ENCODE measurements around the gene F2RL3. TPM values are rescaled to one million over a fixed set of nuclear protein-coding genes. Genes with fewer than 3 reads are reported as not detected.

The F2RL3 gene
- total RNA-seq, 2 donors from 2014 or later = 0.36 to 6.2 TPM

DNA sequence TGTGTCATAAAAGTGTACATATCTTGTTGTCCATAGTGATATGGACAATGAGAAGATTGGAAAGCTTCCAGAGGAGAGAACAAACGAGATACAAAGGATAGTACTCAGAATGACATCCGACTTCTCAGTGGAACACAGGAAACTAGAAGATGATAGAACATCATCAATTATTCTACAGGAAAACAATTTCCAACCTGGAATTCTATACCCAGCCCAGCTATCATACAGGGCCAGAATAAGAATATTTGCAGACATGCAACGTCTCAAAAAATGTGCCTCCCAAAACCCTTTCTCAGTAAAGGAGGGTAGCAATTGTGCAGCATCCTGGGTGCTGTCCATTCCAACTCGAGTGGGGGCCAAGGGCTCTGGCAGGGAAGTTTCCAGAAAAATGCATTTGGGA lies 24.0 kb downstream of the F2RL3 start:
- TF ChIP-seq, protein P1, sequence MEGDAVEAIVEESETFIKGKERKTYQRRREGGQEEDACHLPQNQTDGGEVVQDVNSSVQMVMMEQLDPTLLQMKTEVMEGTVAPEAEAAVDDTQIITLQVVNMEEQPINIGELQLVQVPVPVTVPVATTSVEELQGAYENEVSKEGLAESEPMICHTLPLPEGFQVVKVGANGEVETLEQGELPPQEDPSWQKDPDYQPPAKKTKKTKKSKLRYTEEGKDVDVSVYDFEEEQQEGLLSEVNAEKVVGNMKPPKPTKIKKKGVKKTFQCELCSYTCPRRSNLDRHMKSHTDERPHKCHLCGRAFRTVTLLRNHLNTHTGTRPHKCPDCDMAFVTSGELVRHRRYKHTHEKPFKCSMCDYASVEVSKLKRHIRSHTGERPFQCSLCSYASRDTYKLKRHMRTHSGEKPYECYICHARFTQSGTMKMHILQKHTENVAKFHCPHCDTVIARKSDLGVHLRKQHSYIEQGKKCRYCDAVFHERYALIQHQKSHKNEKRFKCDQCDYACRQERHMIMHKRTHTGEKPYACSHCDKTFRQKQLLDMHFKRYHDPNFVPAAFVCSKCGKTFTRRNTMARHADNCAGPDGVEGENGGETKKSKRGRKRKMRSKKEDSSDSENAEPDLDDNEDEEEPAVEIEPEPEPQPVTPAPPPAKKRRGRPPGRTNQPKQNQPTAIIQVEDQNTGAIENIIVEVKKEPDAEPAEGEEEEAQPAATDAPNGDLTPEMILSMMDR (IDR thresholded peaks at IDR 0.05) = no peak
- TF ChIP-seq POLR2AphosphoS5 (IDR thresholded peaks at IDR 0.05) (no peak), POLR2A (IDR thresholded peaks at IDR 0.05) (no peak)
- no peaks in the 10 kb centered on the region for H3K9me3 ChIP-seq
- no peaks in the 10 kb centered on the region for H3K4me1 ChIP-seq (replicated peaks)
- no peak for DNase-seq (ENCODE audit: low spot score)
- no peak overlapping the region for H3K27ac ChIP-seq
- no peaks in the 10 kb centered on the region for H3K36me3 ChIP-seq
- intact Hi-C loops (cut with DNase I) = no loop called here
- WGBS = 89% methylated on average over 4 of the region's 4 CpGs
- no peaks in the 10 kb centered on the region for H3K27me3 ChIP-seq (replicated peaks; ENCODE audit: insufficient read depth)
- H3K4me3 ChIP-seq = no peak overlapping the region

DNA sequence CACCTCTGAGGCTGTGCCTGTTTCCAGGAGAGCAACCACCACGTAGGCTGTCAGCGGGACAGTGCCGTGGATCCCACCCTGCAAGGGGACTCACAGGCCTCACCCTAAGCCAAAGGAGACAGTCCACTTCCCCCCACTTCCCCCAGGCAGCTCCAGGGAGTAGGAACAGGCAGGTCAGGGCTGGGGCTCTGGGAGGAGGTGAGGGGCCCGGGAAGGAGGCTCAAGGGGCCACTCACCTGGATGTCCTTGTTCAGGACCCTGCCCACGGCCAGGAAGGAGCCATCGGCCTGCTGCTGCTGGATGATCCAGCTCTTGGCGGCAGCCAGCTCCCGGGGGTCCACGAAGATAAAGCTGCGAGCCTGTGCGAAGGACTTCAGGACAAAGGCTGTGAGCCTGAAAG lies 25.6 kb downstream of the F2RL3 start:
- no peaks in the 10 kb centered on the region for H3K27me3 ChIP-seq (replicated peaks; ENCODE audit: insufficient read depth)
- no peaks in the 10 kb centered on the region for H3K36me3 ChIP-seq
- DNase-seq (ENCODE audit: low spot score) = no peak
- no peaks in the 10 kb centered on the region for H3K4me1 ChIP-seq (replicated peaks)
- H3K4me3 ChIP-seq = no peak overlapping the region
- H3K27ac ChIP-seq = no peak overlapping the region
- WGBS = 94% methylated on average over 10 of the region's 11 CpGs
- intact Hi-C loops (cut with DNase I) = no loop called here
- no peak for TF ChIP-seq POLR2A (IDR thresholded peaks at IDR 0.05)
- no peak for TF ChIP-seq POLR2AphosphoS5 (IDR thresholded peaks at IDR 0.05)
- TF ChIP-seq, protein P1 (IDR thresholded peaks at IDR 0.05) = no peak
- H3K9me3 ChIP-seq = no peaks in the 10 kb centered on the region

DNA sequence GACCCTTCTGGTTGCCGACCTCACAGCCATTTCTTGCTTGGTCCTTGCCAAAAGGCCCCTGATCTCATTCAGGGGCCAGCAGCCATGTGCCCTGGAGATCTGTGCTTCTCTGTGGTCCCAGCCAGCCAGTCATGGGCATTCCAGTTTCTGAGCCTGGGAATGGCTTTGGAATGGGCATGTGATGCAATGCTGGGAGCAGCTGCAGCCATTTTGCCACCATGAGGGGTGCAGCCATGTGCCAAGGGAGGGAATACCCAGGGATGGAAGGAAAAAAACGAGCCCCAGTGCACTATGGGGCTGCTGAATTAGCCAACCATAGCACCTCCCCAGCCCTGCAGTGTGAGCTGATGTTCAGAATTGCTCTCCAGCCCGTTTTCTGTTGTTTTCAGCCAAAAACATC lies 26.3 kb downstream of the F2RL3 start:
- H3K36me3 ChIP-seq = no peaks in the 10 kb centered on the region
- TF ChIP-seq, protein P1 (IDR thresholded peaks at IDR 0.05) = no peak
- TF ChIP-seq POLR2AphosphoS5 (IDR thresholded peaks at IDR 0.05) = no peak
- TF ChIP-seq POLR2A (IDR thresholded peaks at IDR 0.05) = no peak
- no peak for DNase-seq (ENCODE audit: low spot score)
- H3K27me3 ChIP-seq (replicated peaks; ENCODE audit: insufficient read depth) = no peaks in the 10 kb centered on the region
- no peaks in the 10 kb centered on the region for H3K9me3 ChIP-seq
- no peak overlapping the region for H3K27ac ChIP-seq
- no peak overlapping the region for H3K4me3 ChIP-seq
- no peaks in the 10 kb centered on the region for H3K4me1 ChIP-seq (replicated peaks)
- intact Hi-C loops (cut with DNase I) = no loop called here
- WGBS = 89% methylated on average over 3 of the region's 3 CpGs

DNA sequence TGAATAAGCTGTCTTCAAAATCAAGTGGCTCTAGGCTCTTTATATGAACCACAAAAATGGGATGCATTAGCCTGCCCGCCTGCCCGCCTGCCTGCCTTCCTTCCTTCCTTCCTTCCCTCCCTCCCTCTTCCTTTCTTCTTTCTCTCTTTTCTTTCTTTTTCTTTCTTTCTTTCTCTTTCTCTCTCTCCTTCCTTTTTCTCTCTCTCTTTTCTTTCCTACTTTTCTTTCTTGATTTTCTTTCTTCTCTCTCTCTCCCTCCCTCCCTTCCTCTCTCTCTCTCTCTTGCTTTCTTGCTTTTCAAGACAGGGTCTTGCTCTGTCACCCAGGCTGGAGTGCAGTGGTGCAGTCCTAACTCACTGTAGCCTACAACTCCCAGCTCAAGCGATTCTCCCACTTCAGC lies 26.9 kb downstream of the F2RL3 start:
- Histone ChIP-seq H3K4me1 (replicated peaks) (no peaks in the 10 kb centered on the region), H3K9me3 (no peaks in the 10 kb centered on the region), H3K27me3 (replicated peaks; ENCODE audit: insufficient read depth) (no peaks in the 10 kb centered on the region), H3K27ac (no peak overlapping the region), H3K36me3 (no peaks in the 10 kb centered on the region), H3K4me3 (no peak overlapping the region)
- intact Hi-C loops (cut with DNase I) = no loop called here
- DNase-seq (ENCODE audit: low spot score) = no peak
- TF ChIP-seq POLR2A (IDR thresholded peaks at IDR 0.05) (no peak), POLR2AphosphoS5 (IDR thresholded peaks at IDR 0.05) (no peak)
- TF ChIP-seq, protein P1 (IDR thresholded peaks at IDR 0.05) = no peak
- 85% methylated on average over 3 of the region's 3 CpGs for WGBS

DNA sequence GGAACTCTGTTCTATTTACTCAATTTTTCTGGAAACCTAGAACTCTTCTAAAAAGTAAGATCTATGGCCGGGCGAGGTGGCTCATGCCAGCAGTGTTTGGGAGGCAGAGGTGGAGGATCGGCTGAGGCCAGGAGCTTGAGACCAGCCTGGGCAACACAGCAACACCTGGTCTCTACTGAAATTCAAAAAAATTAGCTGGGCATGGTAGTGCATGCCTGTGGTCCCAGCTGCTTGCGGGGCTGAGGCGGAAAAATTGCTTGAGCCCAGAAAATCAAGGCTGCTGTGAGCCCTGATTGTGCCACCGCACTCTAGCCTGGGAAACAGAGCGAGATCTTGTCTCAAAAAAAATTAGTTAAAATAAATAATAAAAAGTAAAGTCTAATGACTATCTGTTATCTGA lies 28.6 kb downstream of the F2RL3 start:
- 86% methylated on average over 7 of the region's 7 CpGs for WGBS
- H3K4me3 ChIP-seq = no peak overlapping the region
- intact Hi-C loops (cut with DNase I) = no loop called here

More for the DNA sequence above, 28.6 kb downstream of the F2RL3 start:
- Histone ChIP-seq H3K27ac (no peak overlapping the region), H3K9me3 (no peaks in the 10 kb centered on the region), H3K27me3 (replicated peaks; ENCODE audit: insufficient read depth) (no peaks in the 10 kb centered on the region), H3K36me3 (no peaks in the 10 kb centered on the region), H3K4me1 (replicated peaks) (no peaks in the 10 kb centered on the region)
- DNase-seq (ENCODE audit: low spot score) = no peak
- no peak for TF ChIP-seq POLR2A (IDR thresholded peaks at IDR 0.05)
- no peak for TF ChIP-seq POLR2AphosphoS5 (IDR thresholded peaks at IDR 0.05)
- TF ChIP-seq, protein P1 (IDR thresholded peaks at IDR 0.05) = no peak
